Esophagus muscularis mucosa (tissue), 4 donors: ENCODE data around the gene CELF4. TPM values are rescaled to one million over a fixed set of nuclear protein-coding genes. Genes with fewer than 3 reads are reported as not detected.

Experiments
- DNase-seq: peaks from one replicate; pipeline ENCODE4 v3.0.0-alpha.2; 2017; ENCODE audit errors: extremely low spot score
- H3K27ac ChIP-seq, 4 donors: fragments of 200-600 bp; sonication (generic); replicated peaks in 1 of 4; 1 replicate in 3 of 4; 2 replicates in 1 of 4; pipeline ENCODE4 v1.5.1; 2016 to 2019; ENCODE audit warnings: mild to moderate bottlenecking in 1 of 4
- H3K27me3 ChIP-seq, 4 donors: fragments of 200-600 bp; sonication (generic); one replicate each; pipeline versions ENCODE4 v1.5.1 to v1.6.0; 2016 to 2019
- H3K36me3 ChIP-seq, 4 donors: fragments of 200-600 bp; sonication (generic); one replicate each; pipeline ENCODE4 v1.5.1; 2016 to 2019
- H3K4me1 ChIP-seq, 4 donors: fragments of 200-600 bp; sonication (generic); one replicate each; pipeline ENCODE4 v1.5.1; 2016 to 2019
- H3K4me3 ChIP-seq, 4 donors: fragments of 200-600 bp; sonication (generic); 1 replicate in 2 of 4; 2 replicates in 2 of 4; pipeline ENCODE4 v1.5.1; 2016 to 2019; ENCODE audit warnings: mild to moderate bottlenecking in 4 of 4, moderate library complexity in 1 of 4
- H3K9me3 ChIP-seq, 4 donors: fragments of 200-600 bp; sonication (generic); 1 replicate in 3 of 4; 2 replicates in 1 of 4; pipeline ENCODE4 v1.5.1; 2016 to 2019
- CTCF ChIP-seq, 3 experiments: fragments of 200-600 bp in 2 of 3; fragments of 450-650 bp in 1 of 3; sonication (generic) in 2 of 3; IDR thresholded peaks; one replicate each; pipeline ENCODE4 v1.5.1; 2017 to 2019; ENCODE audit warnings: antibody characterized with exemption in 3 of 3, mild to moderate bottlenecking in 2 of 3, moderate library complexity in 1 of 3
- EP300 ChIP-seq: sonication (generic); formaldehyde crosslinking; IDR thresholded peaks from one replicate; pipeline ENCODE4 v1.6.1; 2017; ENCODE audit warnings: antibody characterized with exemption
- POLR2A ChIP-seq: fragments of 450-650 bp; IDR thresholded peaks from one replicate; pipeline ENCODE4 v1.6.1; 2017; ENCODE audit warnings: antibody characterized with exemption, moderate library complexity, mild to moderate bottlenecking, low read depth
- POLR2AphosphoS5 ChIP-seq, 2 donors: sonication (generic); formaldehyde crosslinking; IDR thresholded peaks; one replicate each; pipeline ENCODE4 v1.6.1; 2017; ENCODE audit warnings: antibody characterized with exemption in 2 of 2
- WGBS: methylation state at CpG from one replicate; pipeline ENCODE4 v1.1.5; 2018; 5-methylcytosine and 5-hydroxymethylcytosine counted together
- intact Hi-C: fragments of 100-400 bp; cut with DNase I; formaldehyde crosslinking; loops from one replicate; pipeline ENCODE4 v1.15.1; 2023
- total RNA-seq, 4 donors: library from RNA; depleted of rRNA; stranded (reverse); fragments of >200 nt; gene quantifications; one replicate each; pipeline versions ENCODE4 v1.1.0 to v1.2.1, GENCODE V29; 2016

Gene CELF4
- total RNA-seq, 4 donors from 2014 or later = 0.86 to 1.8 (median 1.7) TPM

GRCh38 chr18:37299471-37300304, 265.9 kb downstream of the CELF4 start:
- DNase-seq = no peak
- no peaks in the 10 kb centered on the region for H3K36me3 ChIP-seq
- TF ChIP-seq POLR2AphosphoS5 (IDR thresholded peaks at IDR 0.05) = peak; percentile 18 to 29
- TF ChIP-seq POLR2A = no peak
- peak overlapping the region in 1 of 4 donors; percentile 15 for H3K27ac ChIP-seq
- intact Hi-C loops = no loop called here
- H3K9me3 ChIP-seq = no peaks in the 10 kb centered on the region
- peaks cover 11 to 19% (median 17%) of the 10 kb centered on the region in 4 donors for H3K4me1 ChIP-seq
- H3K27me3 ChIP-seq = no peaks in the 10 kb centered on the region
- 18% methylated on average over 9 of the region's 10 CpGs for WGBS
- no peak overlapping the region for H3K4me3 ChIP-seq

- 90% methylated on average over 6 of the region's 6 CpGs for WGBS
- no peaks in the 10 kb centered on the region for H3K27me3 ChIP-seq
- DNase-seq = no peak
- TF ChIP-seq POLR2A = no peak
- TF ChIP-seq POLR2AphosphoS5 (IDR thresholded peaks at IDR 0.05) = no peak
- TF ChIP-seq EP300 = no peak
- no peak overlapping the region for H3K4me3 ChIP-seq
- no peaks in the 10 kb centered on the region for H3K36me3 ChIP-seq
- intact Hi-C loops = no loop called here
- peaks cover 11 to 19% (median 17%) of the 10 kb centered on the region in 4 donors for H3K4me1 ChIP-seq
- peak overlapping the region in 1 of 4 donors; percentile 15 for H3K27ac ChIP-seq
- H3K9me3 ChIP-seq = no peaks in the 10 kb centered on the region
Measured at GRCh38 chr18:37298816-37299215, 266.8 kb downstream of the CELF4 start.

- H3K27me3 ChIP-seq = no peaks in the 10 kb centered on the region
- H3K36me3 ChIP-seq = no peaks in the 10 kb centered on the region
- TF ChIP-seq POLR2A (no peak), EP300 (no peak), CTCF (IDR thresholded peaks at IDR 0.05) (no peak), POLR2AphosphoS5 (IDR thresholded peaks at IDR 0.05) (no peak)
- no peak overlapping the region for H3K4me3 ChIP-seq
- 76% methylated on average over 6 of the region's 6 CpGs for WGBS
- intact Hi-C loops = no loop called here
- H3K9me3 ChIP-seq = no peaks in the 10 kb centered on the region
- H3K27ac ChIP-seq = no peak overlapping the region
- DNase-seq = no peak
- peaks cover 11 to 19% (median 17%) of the 10 kb centered on the region in 4 donors for H3K4me1 ChIP-seq
Measured at GRCh38 chr18:37297106-37297505, 268.5 kb downstream of the CELF4 start.

- 26% methylated on average over 4 of the region's 4 CpGs for WGBS
- intact Hi-C loops = no loop called here
Measured at GRCh38 chr18:37294951-37295350, 270.6 kb downstream of the CELF4 start.

DNA sequence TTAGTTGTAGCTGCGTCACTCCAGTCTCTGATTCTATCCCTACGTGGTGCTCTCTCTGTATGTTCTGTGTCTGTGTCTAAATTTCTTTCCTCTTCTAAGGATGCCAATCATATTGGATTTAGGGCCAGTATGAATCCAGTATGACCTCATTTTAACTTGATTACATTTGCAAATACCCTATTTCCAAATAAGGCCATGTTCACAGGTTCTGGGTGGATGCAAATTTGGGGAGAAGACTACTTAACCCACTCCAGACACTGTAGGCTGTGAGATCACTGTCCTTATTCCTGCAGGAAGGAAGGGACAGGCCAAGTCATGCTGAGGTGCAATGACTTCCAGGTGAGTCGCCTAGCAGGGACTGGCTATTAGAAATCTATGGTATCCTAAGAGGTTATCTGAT, 272.2 kb downstream of the CELF4 start:
- Histone ChIP-seq H3K27ac (no peak overlapping the region), H3K4me3 (no peak overlapping the region), H3K9me3 (no peaks in the 10 kb centered on the region), H3K27me3 (no peaks in the 10 kb centered on the region), H3K36me3 (no peaks in the 10 kb centered on the region), H3K4me1 (no peaks in the 10 kb centered on the region)
- intact Hi-C loops = no loop called here
- WGBS = 74% methylated on average over 3 of the region's 3 CpGs
- TF ChIP-seq CTCF (IDR thresholded peaks at IDR 0.05) = no peak
- TF ChIP-seq POLR2AphosphoS5 (IDR thresholded peaks at IDR 0.05) = no peak
- no peak for TF ChIP-seq EP300
- no peak for TF ChIP-seq POLR2A
- no peak for DNase-seq

More at GRCh38 chr18:37294951-37295350, 270.6 kb downstream of the CELF4 start:
- no peak overlapping the region for H3K27ac ChIP-seq
- H3K27me3 ChIP-seq = no peaks in the 10 kb centered on the region
- H3K9me3 ChIP-seq = no peaks in the 10 kb centered on the region
- H3K4me3 ChIP-seq = no peak overlapping the region
- DNase-seq = no peak
- no peak for TF ChIP-seq POLR2A
- TF ChIP-seq CTCF (IDR thresholded peaks at IDR 0.05) = no peak
- TF ChIP-seq EP300 = no peak
- TF ChIP-seq POLR2AphosphoS5 (IDR thresholded peaks at IDR 0.05) = no peak
- H3K36me3 ChIP-seq = no peaks in the 10 kb centered on the region
- peaks cover 10 to 14% (median 13%) of the 10 kb centered on the region in 4 donors for H3K4me1 ChIP-seq
